Activated T-cell treated with anti-CD3 and anti-CD28 coated beads for 24 hours (primary cell): ENCODE data around the gene CHST13.

Experiments
- DNase-seq: peaks from one replicate; pipeline ENCODE4 v3.0.0-alpha.2; 2020; ENCODE audit warnings: low read depth

Gene CHST13

GRCh38 chr3:126510308-126510910 is 13.5 kb upstream of the CHST13 start:
- no peak for DNase-seq

- no peak for DNase-seq
Measured at GRCh38 chr3:126511291-126511690, 12.7 kb upstream of the CHST13 start.

GRCh38 chr3:126512026-126512425 is 11.9 kb upstream of the CHST13 start:
- DNase-seq, result no peak

GRCh38 chr3:126512916-126513650 is 10.9 kb upstream of the CHST13 start:
- DNase-seq, result no peak

DNA sequence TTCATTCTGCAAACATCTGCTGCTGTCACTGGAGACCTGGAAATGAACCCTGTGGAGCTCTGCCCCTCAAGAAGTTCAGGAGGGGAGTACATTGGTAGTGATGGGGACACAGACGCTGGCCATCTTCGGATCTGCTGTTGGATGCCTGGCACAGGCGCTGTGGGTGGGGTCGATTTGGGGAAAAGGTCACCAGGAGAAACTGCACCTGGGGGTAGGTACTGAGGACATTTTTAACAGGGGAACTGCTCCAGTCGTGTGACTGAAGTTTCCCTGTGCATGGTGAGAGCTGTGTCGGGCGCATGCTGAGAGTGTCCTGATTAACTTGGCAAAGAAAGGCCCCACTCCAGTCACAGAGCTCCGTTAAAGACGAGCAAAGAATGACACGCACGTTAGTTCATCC is 9.8 kb upstream of the CHST13 start:
- DNase-seq, result no peak

- DNase-seq, result no peak
Measured at GRCh38 chr3:126515066-126515706, 8.8 kb upstream of the CHST13 start.

- DNase-seq, result no peak
Measured at GRCh38 chr3:126516152-126516935, 7.6 kb upstream of the CHST13 start.

GRCh38 chr3:126516936-126517290 is 7.0 kb upstream of the CHST13 start:
- no peak for DNase-seq

- no peak for DNase-seq
Measured at GRCh38 chr3:126517291-126517951, 6.5 kb upstream of the CHST13 start, which contains the start of gene UROC1. UROC1 (minus strand) TSS chr3:126517773; CDS start chr3:126517719, 54 bp downstream.

GRCh38 chr3:126517986-126518778 is 5.8 kb upstream of the CHST13 start:
- no peak for DNase-seq

GRCh38 chr3:126518779-126519177 is 5.2 kb upstream of the CHST13 start:
- DNase-seq, result no peak

GRCh38 chr3:126519506-126520455 is 4.2 kb upstream of the CHST13 start:
- no peak for DNase-seq

GRCh38 chr3:126521122-126521891 is 2.6 kb upstream of the CHST13 start:
- DNase-seq, result no peak

DNA sequence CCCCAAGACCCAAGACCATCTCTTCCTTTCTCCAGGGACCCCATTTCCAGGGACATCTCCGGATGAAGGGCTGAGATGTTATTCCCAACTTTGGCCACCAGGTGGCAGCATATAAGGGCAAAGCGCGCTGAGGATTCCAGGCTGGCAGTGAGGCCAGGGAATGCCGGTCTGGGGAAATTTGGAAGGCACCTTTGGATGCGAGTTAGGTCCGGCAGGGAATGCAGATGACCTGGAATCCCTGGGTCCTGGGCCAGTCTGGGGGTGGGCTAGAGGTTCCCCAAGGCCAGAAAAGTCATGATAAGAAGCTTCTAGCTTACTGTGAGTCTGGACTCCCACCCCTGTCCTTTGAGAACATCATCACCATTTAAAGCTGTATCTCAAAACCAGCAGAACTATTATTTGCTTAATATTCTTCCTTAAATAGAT is 1.6 kb upstream of the CHST13 start:
- peak; percentile 21 for DNase-seq

GRCh38 chr3:126524429-126524988 is 554 bp downstream of the CHST13 start:
- DNase-seq, result no peak

- DNase-seq, result no peak
Measured at GRCh38 chr3:126525091-126525852, 1.3 kb downstream of the CHST13 start.

GRCh38 chr3:126525853-126526667 is 2.1 kb downstream of the CHST13 start:
- DNase-seq, result no peak
